ENCODE results near the gene IGDCC3.

Gene IGDCC3

DNA sequence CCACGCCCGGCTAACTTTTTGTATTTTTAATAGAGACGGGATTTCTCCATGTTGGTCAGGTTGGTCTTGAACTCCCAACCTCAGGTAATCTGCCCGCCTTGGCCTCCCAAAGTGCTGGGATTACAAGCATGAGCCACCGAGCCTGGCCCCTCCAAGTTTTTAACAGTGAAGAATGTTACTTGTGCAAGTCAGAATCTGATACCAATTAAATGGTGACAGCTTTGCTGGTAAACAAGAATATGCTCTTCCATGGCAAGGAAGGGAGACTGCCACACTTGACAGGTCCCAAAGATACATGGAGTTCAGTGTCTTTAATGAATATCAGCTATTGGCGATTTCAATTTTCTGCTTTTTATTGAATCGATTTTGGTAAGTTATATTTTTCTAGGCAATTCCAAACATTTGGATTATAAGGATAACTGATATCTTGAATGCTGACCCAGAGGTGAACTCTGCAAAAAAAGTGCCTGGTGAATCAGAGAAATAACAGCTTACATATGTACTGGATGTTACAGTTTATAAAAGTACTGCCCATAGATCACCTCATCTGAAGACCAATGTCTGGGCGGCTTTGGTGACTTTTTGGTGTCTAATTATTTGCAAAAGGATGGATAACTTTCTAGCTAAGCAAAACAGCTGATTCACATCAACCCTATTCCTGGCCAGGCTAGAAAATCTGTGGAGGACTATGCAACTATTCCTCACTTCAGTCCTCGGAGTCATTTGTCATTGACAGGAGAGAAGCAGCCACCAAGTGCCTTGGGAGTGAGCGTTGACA is 92.3 kb downstream of the IGDCC3 start:
- DNase-seq: no peak

DNA sequence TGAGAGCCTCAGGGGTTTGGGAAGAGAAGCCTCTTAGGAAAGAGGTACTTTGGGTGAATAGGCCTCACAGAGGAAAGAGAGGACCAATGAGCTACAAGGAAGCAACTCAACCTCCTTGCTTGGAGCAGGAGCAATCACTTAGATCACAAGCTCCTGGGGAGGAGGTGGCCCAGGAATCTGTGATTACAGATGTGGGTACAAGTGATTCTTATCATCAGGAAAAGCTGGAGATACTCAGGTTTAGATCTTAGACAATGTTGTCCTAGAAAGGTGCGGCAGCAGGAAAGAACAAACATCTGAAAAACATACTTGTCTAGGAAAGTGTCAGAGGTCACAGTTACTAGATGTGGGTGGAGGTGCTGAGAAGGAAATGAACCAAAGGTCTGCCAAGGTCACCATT is 99.3 kb downstream of the IGDCC3 start:
- DNase-seq: no peak
